H1 (cell line): ENCODE data around the gene ZHX3. TPM values are rescaled to one million over a fixed set of nuclear protein-coding genes. Genes with fewer than 3 reads are reported as not detected.

ENCODE experiments used
- CTCF ChIA-PET: fragments of 300-600 bp; sonication (Branson Sonifier 250); formaldehyde crosslinking; loops from one replicate; lab custom pipeline; 2021; ENCODE audit not compliant: partially characterized antibody; lab: Charles Lee
- POLR2A ChIA-PET: fragments of 300-600 bp; sonication (Branson Sonifier 250); formaldehyde crosslinking; loops from one replicate; lab custom pipeline; 2021; ENCODE audit warnings: inconsistent platforms; ENCODE audit not compliant: partially characterized antibody; lab: Charles Lee
- DNase-seq, 2 experiments: peaks; one replicate each; pipeline versions ENCODE4 v3.0.0 to v3.0.0-alpha.2; 2010 to 2022; ENCODE audit warnings: low spot score in 2 of 2, low read depth in 1 of 2, mixed read lengths in 1 of 2
- FAIRE-seq: peaks from 2 replicates; lab custom pipeline; 2011; peaks lifted over from hg19 to GRCh38; lab: Jason Lieb, UNC
- H2AFZ ChIP-seq: 2 replicates; pipeline ENCODE4 v1.8.1; 2012; ENCODE audit warnings: low read length, inconsistent platforms
- H2AK5ac ChIP-seq: 2 replicates; pipeline ENCODE4 v1.6.1; 2013; ENCODE audit warnings: low read depth, low read length
- H2BK120ac ChIP-seq: replicated peaks from 2 replicates; pipeline ENCODE3; 2013; ENCODE audit warnings: low read depth, low read length, inconsistent platforms
- H2BK12ac ChIP-seq: 2 replicates; pipeline ENCODE4 v1.6.1; 2013; ENCODE audit warnings: low read depth, low read length
- H2BK15ac ChIP-seq: 2 replicates; pipeline ENCODE4 v1.6.1; 2013; ENCODE audit warnings: low read length
- H2BK20ac ChIP-seq: 2 replicates; pipeline ENCODE4 v1.6.1; 2013; ENCODE audit warnings: low read length
- H2BK5ac ChIP-seq: 2 replicates; pipeline ENCODE4 v1.6.1; 2013; ENCODE audit warnings: low read depth, low read length
- H3K14ac ChIP-seq: 2 replicates; pipeline ENCODE4 v1.6.1; 2013; ENCODE audit warnings: inconsistent platforms; ENCODE audit not compliant: insufficient read length
- H3K18ac ChIP-seq: 2 replicates; pipeline ENCODE4 v1.6.1; 2013; ENCODE audit warnings: low read length; ENCODE audit errors: extremely low read depth
- H3K23ac ChIP-seq: 2 replicates; pipeline ENCODE4 v1.6.1; 2013; ENCODE audit warnings: inconsistent platforms; ENCODE audit not compliant: insufficient read length
- H3K23me2 ChIP-seq: 2 replicates; pipeline ENCODE4 v1.6.1; 2013; ENCODE audit warnings: low read depth, low read length
- H3K27ac ChIP-seq: 2 replicates; pipeline ENCODE4 v1.6.1; 2011; ENCODE audit warnings: low read depth, low read length, inconsistent platforms
- H3K27me3 ChIP-seq, 4 experiments: replicated peaks in 1 of 4; 1 replicate in 1 of 4; 2 replicates in 3 of 4; pipeline versions ENCODE4 v1.6.1 to v1.8.1; 2011 to 2013; ENCODE audit warnings: low read length in 3 of 4, mild to moderate bottlenecking in 3 of 4, inconsistent platforms in 2 of 4, mixed read lengths in 2 of 4, moderate library complexity in 1 of 4; ENCODE audit not compliant: control insufficient read depth in 3 of 4, insufficient read depth in 3 of 4; ENCODE audit errors: extremely low read depth in 1 of 4
- H3K36me3 ChIP-seq, 4 experiments: 2 replicates each; pipeline versions ENCODE4 v1.6.1 to v1.8.1; 2011 to 2013; ENCODE audit warnings: mild to moderate bottlenecking in 4 of 4, low read length in 3 of 4, moderate library complexity in 2 of 4, control low read depth in 1 of 4, inconsistent platforms in 1 of 4; ENCODE audit not compliant: insufficient read depth in 4 of 4, control insufficient read depth in 2 of 4
- H3K4ac ChIP-seq: replicated peaks from 2 replicates; pipeline ENCODE3; 2013; ENCODE audit warnings: low read length, low read depth, mixed read lengths, inconsistent platforms; ENCODE audit not compliant: insufficient read length
- H3K4me1 ChIP-seq, 4 experiments: replicated peaks in 1 of 4; 1 replicate in 1 of 4; 2 replicates in 3 of 4; pipeline versions ENCODE4 v1.6.1 to v1.8.1; 2011 to 2013; ENCODE audit warnings: low read length in 3 of 4, inconsistent platforms in 2 of 4, mixed read lengths in 1 of 4; ENCODE audit not compliant: insufficient read depth in 4 of 4, control insufficient read depth in 3 of 4
- H3K4me2 ChIP-seq, 2 experiments: 2 replicates each; pipeline versions ENCODE4 v1.6.1 to v1.8.1; 2011 to 2013; ENCODE audit warnings: low read depth in 2 of 2, low read length in 2 of 2, control low read depth in 1 of 2, inconsistent platforms in 1 of 2, mild to moderate bottlenecking in 1 of 2; ENCODE audit not compliant: insufficient read depth in 1 of 2
- H3K4me3 ChIP-seq, 4 experiments: fragments of 200-600, 300-600 bp in 1 of 4; sonication (generic), shearing (Covaris generic), sonication (Bioruptor Twin) in 1 of 4; 2 replicates each; pipeline versions ENCODE4 v1.5.1 to v1.8.1; 2011 to 2016; ENCODE audit warnings: low read length in 4 of 4, low read depth in 3 of 4, control low read depth in 2 of 4, inconsistent platforms in 2 of 4, mild to moderate bottlenecking in 2 of 4, mixed read lengths in 1 of 4, moderate library complexity in 1 of 4; ENCODE audit not compliant: insufficient read depth in 2 of 4; ENCODE audit errors: extremely low read depth in 1 of 4
- H3K56ac ChIP-seq: replicated peaks from 2 replicates; pipeline ENCODE3; 2013; ENCODE audit warnings: low read depth, mild to moderate bottlenecking, mixed read lengths, low read length, inconsistent platforms; ENCODE audit not compliant: insufficient read length
- H3K79me1 ChIP-seq: 2 replicates; pipeline ENCODE4 v1.6.1; 2013; ENCODE audit warnings: low read depth, low read length, control low read depth
- H3K79me2 ChIP-seq, 2 experiments: 2 replicates each; pipeline versions ENCODE4 v1.6.1 to v1.8.1; 2012 to 2013; ENCODE audit warnings: low read length in 2 of 2, mild to moderate bottlenecking in 2 of 2, inconsistent platforms in 1 of 2; ENCODE audit not compliant: insufficient read depth in 2 of 2, control insufficient read depth in 1 of 2
- H3K9ac ChIP-seq, 4 experiments: replicated peaks in 1 of 4; 1 replicate in 1 of 4; 2 replicates in 3 of 4; pipeline versions ENCODE4 v1.6.1 to v1.8.1; 2011 to 2013; ENCODE audit warnings: low read depth in 3 of 4, low read length in 3 of 4, control low read depth in 2 of 4, mild to moderate bottlenecking in 2 of 4, moderate library complexity in 2 of 4, inconsistent platforms in 1 of 4; ENCODE audit errors: extremely low read depth in 1 of 4
- H3K9me3 ChIP-seq, 2 experiments: 2 replicates each; pipeline versions ENCODE4 v1.6.1 to v1.8.1; 2012 to 2013; ENCODE audit warnings: mild to moderate bottlenecking in 2 of 2, moderate library complexity in 2 of 2, control low read depth in 1 of 2, inconsistent platforms in 1 of 2, low read depth in 1 of 2, low read length in 1 of 2, mixed read lengths in 1 of 2; ENCODE audit not compliant: insufficient read depth in 2 of 2
- H4K20me1 ChIP-seq, 2 experiments: replicated peaks in 1 of 2; 2 replicates each; pipeline versions ENCODE3 to v1.8.1; 2011 to 2013; ENCODE audit warnings: inconsistent platforms in 2 of 2, low read length in 2 of 2, mild to moderate bottlenecking in 1 of 2; ENCODE audit not compliant: insufficient read depth in 2 of 2, control insufficient read depth in 1 of 2
- H4K5ac ChIP-seq: 2 replicates; pipeline ENCODE4 v1.6.1; 2013; ENCODE audit warnings: low read length, low read depth, mixed read lengths, inconsistent platforms; ENCODE audit not compliant: insufficient read length
- H4K8ac ChIP-seq: 2 replicates; pipeline ENCODE4 v1.8.0; 2013; ENCODE audit warnings: mild to moderate bottlenecking, moderate library complexity, low read length, inconsistent platforms; ENCODE audit not compliant: insufficient read depth; ENCODE audit errors: extremely low read depth
- H4K91ac ChIP-seq: replicated peaks from 2 replicates; pipeline ENCODE3; 2013; ENCODE audit warnings: low read length, mixed read lengths, inconsistent platforms; ENCODE audit not compliant: insufficient read length
- ATF3 ChIP-seq: IDR thresholded peaks from 2 replicates; pipeline ENCODE4 v1.6.1; 2011; ENCODE audit warnings: low read depth, mild to moderate bottlenecking, low read length; ENCODE audit not compliant: insufficient read depth
- EP300 ChIP-seq, 2 experiments: IDR thresholded peaks; 1 replicate in 1 of 2; 2 replicates in 1 of 2; pipeline ENCODE4 v1.6.1; 2011 to 2012; ENCODE audit warnings: low read depth in 2 of 2, low read length in 2 of 2, mild to moderate bottlenecking in 2 of 2, borderline replicate concordance in 1 of 2, inconsistent platforms in 1 of 2, moderate library complexity in 1 of 2
- EZH2 ChIP-seq: fragments of 200-600 bp; sonication (generic); IDR thresholded peaks from 2 replicates; pipeline ENCODE4 v1.7.1; 2012; ENCODE audit warnings: low read depth, mild to moderate bottlenecking, moderate library complexity, low read length, inconsistent platforms; ENCODE audit not compliant: severe bottlenecking
- GABPA ChIP-seq: IDR thresholded peaks from 2 replicates; pipeline ENCODE4 v1.6.1; 2011; ENCODE audit warnings: mild to moderate bottlenecking, low read length, moderate library complexity, borderline replicate concordance; ENCODE audit not compliant: insufficient read depth
- HDAC6 ChIP-seq: IDR thresholded peaks from one replicate; pipeline ENCODE4 v1.7.1; 2012; ENCODE audit warnings: low read depth, mild to moderate bottlenecking, inconsistent platforms, low read length, moderate library complexity
- PHF8 ChIP-seq: fragments of 200-600 bp; sonication (generic); conservative IDR thresholded peaks from 2 replicates; pipeline ENCODE4 v1.7.1; 2012; ENCODE audit warnings: low read depth, mild to moderate bottlenecking, inconsistent platforms, low read length, moderate library complexity
- SIN3A ChIP-seq, 2 experiments: IDR thresholded peaks in 1 of 2; conservative IDR thresholded peaks in 1 of 2; 2 replicates each; pipeline ENCODE4 v1.6.1; 2011 to 2012; ENCODE audit warnings: low read length in 2 of 2, improper control_type of control experiment in 1 of 2, low read depth in 1 of 2, mild to moderate bottlenecking in 1 of 2
- SIRT6 ChIP-seq: IDR thresholded peaks from one replicate; pipeline ENCODE4 v1.7.1; 2012; ENCODE audit warnings: low read length, inconsistent platforms
- SP2 ChIP-seq: IDR thresholded peaks from 2 replicates; pipeline ENCODE4 v1.6.1; 2012; ENCODE audit warnings: mild to moderate bottlenecking, low read length, inconsistent platforms
- SP4 ChIP-seq: IDR thresholded peaks from 2 replicates; pipeline ENCODE4 v1.6.1; 2012; ENCODE audit warnings: low read length, inconsistent platforms
- TAF1 ChIP-seq: IDR thresholded peaks from 2 replicates; pipeline ENCODE4 v1.6.1; 2011; ENCODE audit warnings: mild to moderate bottlenecking, low read depth, low read length
- TBP ChIP-seq: IDR thresholded peaks from 2 replicates; pipeline ENCODE4 v1.6.1; 2011; ENCODE audit warnings: low read depth, low read length, improper control_type of control experiment
- TCF12 ChIP-seq: IDR thresholded peaks from 2 replicates; pipeline ENCODE4 v1.6.1; 2011; ENCODE audit warnings: low read depth, mild to moderate bottlenecking, low read length
- WGBS, 2 experiments: shearing (Covaris generic) in 1 of 2; methylation state at CpG; one replicate each; pipeline versions ENCODE4 v1.1.6 to v1.1.7; 2013 to 2015; ENCODE audit warnings: low lambda C conversion rate in 2 of 2, mixed read lengths in 2 of 2, inconsistent platforms in 1 of 2, low coverage in 1 of 2, missing lambda C conversion rate in 1 of 2; ENCODE audit not compliant: insufficient replicate concordance in 2 of 2, insufficient coverage in 1 of 2, insufficient read length in 1 of 2; ENCODE audit errors: extremely low coverage in 1 of 2, missing lambda C conversion rate in 1 of 2; 5-methylcytosine and 5-hydroxymethylcytosine counted together
- polyA plus RNA-seq, 7 experiments: library from polyadenylated mRNA; depleted of rRNA in 3 of 7; stranded (reverse) in 5 of 7; unstranded in 2 of 7; fragments of >200 nt in 5 of 7; fragments of 200-250 nt in 2 of 7; gene quantifications; 1 replicate in 5 of 7; 2 replicates in 1 of 7; 4 replicates in 1 of 7; pipeline versions ENCODE4 v1.2.1 to v1.2.3, GENCODE V29; 2011 to 2013; ENCODE audit warnings: missing spikeins in 2 of 7, mixed read lengths in 2 of 7
- total RNA-seq: library from RNA; stranded (reverse); fragmentation: NEBNext Ultra II Directional; extraction: Animal tissue kit (Norgen Biotek cat#: 25700); gene quantifications from 2 replicates; pipeline ENCODE4 v1.2.1, GENCODE V29; 2021

ZHX3 gene
- total and polyA plus RNA-seq, 2 of the 8 experiments (the other 6 are each of a cell fraction or from before 2014, with no cell fraction given) = 1.00 to 7.8 TPM

GRCh38 chr20:41142245-41142644 is 175.3 kb downstream of the ZHX3 start:
- H3K9me3 ChIP-seq = no peaks in the 10 kb centered on the region
- peaks cover 0 to 4% (median 0%) of the 10 kb centered on the region in 4 experiments; a peak in 1 of 8 replicates for H3K36me3 ChIP-seq
- peaks cover 89 to 94% of the 10 kb centered on the region in 2 experiments for H3K79me2 ChIP-seq
- no peak overlapping the region for H2AFZ ChIP-seq
- no peak overlapping the region for H3K27ac ChIP-seq
- H3K18ac ChIP-seq = no peak overlapping the region
- H3K9ac ChIP-seq = no peak overlapping the region
- H3K14ac ChIP-seq = no peak overlapping the region
- no peak overlapping the region for H2BK5ac ChIP-seq
- H3K4me3 ChIP-seq = no peak overlapping the region
- FAIRE-seq = no peak
- H3K79me1 ChIP-seq = peaks cover 39% of the 10 kb centered on the region
- peaks cover 6% of the 10 kb centered on the region; the same call in 1 of the 2 replicates for H3K23me2 ChIP-seq
- H3K27me3 ChIP-seq = no peaks in the 10 kb centered on the region
- H2BK20ac ChIP-seq = no peak overlapping the region
- H4K20me1 ChIP-seq = peaks cover 41 to 70% of the 10 kb centered on the region in 2 experiments
- H4K8ac ChIP-seq = no peak overlapping the region
- H2BK120ac ChIP-seq = no peak overlapping the region
- ChIA-PET POLR2A (interaction anchor here (0.6 to 3.1 kb wide), 6 partner anchors 8 to 366 kb away, joined by 3 to 14 read pairs (median 7); no protein-coding TSS in a partner anchor), CTCF (interaction anchor here (0.7 to 2.9 kb wide), 7 partner anchors 10 to 179 kb away, joined by 3 to 12 read pairs (median 4); no protein-coding TSS in a partner anchor)
- H2BK15ac ChIP-seq = no peak overlapping the region
- H3K23ac ChIP-seq = no peak overlapping the region
- H4K5ac ChIP-seq = no peak overlapping the region
- H4K91ac ChIP-seq = no peak overlapping the region
- no peak overlapping the region for H3K4ac ChIP-seq
- 82% methylated on average over 4 of the region's 4 CpGs; no CpG with 5 or more reads in 1 of the 2 experiments for WGBS, 2 experiments
- no peak overlapping the region for H2BK12ac ChIP-seq
- no peak for DNase-seq
- H3K4me2 ChIP-seq = no peak overlapping the region
- no peak overlapping the region; the same call in 1 of the 2 replicates for H2AK5ac ChIP-seq
- peaks cover 14 to 40% (median 27%) of the 10 kb centered on the region in 4 experiments for H3K4me1 ChIP-seq
- no peak overlapping the region for H3K56ac ChIP-seq
- TF ChIP-seq SIRT6 (no peak), EP300 (IDR thresholded peaks at IDR 0.05; ENCODE audit: borderline replicate concordance in 1 of 2, low read depth in 2 of 2, low read length in 2 of 2) (no peak), SP2 (no peak), GABPA (no peak), TAF1 (no peak), TCF12 (no peak), PHF8 (no peak), SIN3A (conservative IDR thresholded peaks at IDR 0.05 in 1 of 2, IDR thresholded peaks at IDR 0.05 in 1 of 2; ENCODE audit: low read depth in 1 of 2, low read length in 2 of 2) (no peak), HDAC6 (no peak), ATF3 (no peak), EZH2 (no peak), TBP (no peak), SP4 (no peak)
